Measurements from ENCODE around the gene EIF3L. TPM values are rescaled to one million over a fixed set of nuclear protein-coding genes. Genes with fewer than 3 reads are reported as not detected.

The EIF3L gene
- total and polyA plus RNA-seq, 9 of the 15 experiments (the other 6 are each of a cell fraction or from before 2014, with no cell fraction given): 257 to 699 (median 368) TPM

- TF ChIP-seq ATF1 (CRISPR knock-in tag; IDR thresholded peaks at IDR 0.05) (no peak), ATF1 (tag; IDR thresholded peaks at IDR 0.05) (peak; percentile 68), ZNF644 (tag; IDR thresholded peaks at IDR 0.05; ENCODE audit: low read depth) (peak; percentile 43; the same call in 1 of the 2 replicates), GATAD2A (IDR thresholded peaks at IDR 0.05) (no peak), THRA (IDR thresholded peaks at IDR 0.05) (no peak), GATA2 (CRISPR knock-in tag; IDR thresholded peaks at IDR 0.05) (peak; percentile 87), ZBTB43 (CRISPR knock-in tag; IDR thresholded peaks at IDR 0.05) (no peak), ZBTB17 (CRISPR knock-in tag; IDR thresholded peaks at IDR 0.05) (no peak), EP300 (IDR thresholded peaks at IDR 0.05; ENCODE audit: low read length) (peak; percentile 97), CC2D1A (IDR thresholded peaks at IDR 0.05) (peak; percentile 82), FOXK2 (conservative IDR thresholded peaks at IDR 0.05 in 1 of 2, IDR thresholded peaks at IDR 0.05 in 1 of 2; ENCODE audit: low read depth in 2 of 2) (peak; percentile 78 to 98), POLR2AphosphoS5 (IDR thresholded peaks at IDR 0.05; ENCODE audit: control insufficient read depth, insufficient read depth, low read depth, low read length) (peak; percentile 86; the same call in 1 of the 2 replicates), BCOR (IDR thresholded peaks at IDR 0.05) (peak; percentile 79), HDAC2 (IDR thresholded peaks at IDR 0.05) (0 out of 2 replicates have a peak, but pooled peaks have one; percentile 61), ZFP91 (CRISPR knock-in tag; IDR thresholded peaks at IDR 0.05) (no peak), TEAD1 (CRISPR knock-in tag; IDR thresholded peaks at IDR 0.05) (peak in 1 of 2 experiments; percentile 37; a peak in 1 of 4 replicates), ATF7 (IDR thresholded peaks at IDR 0.05) (peak; percentile 98), KLF16 (IDR thresholded peaks at IDR 0.05) (peak; percentile 88), CREM (IDR thresholded peaks at IDR 0.05; ENCODE audit: low read depth) (peak; percentile 74), NCOA2 (IDR thresholded peaks at IDR 0.05; ENCODE audit: partially characterized antibody in 2 of 2) (no peak), NELFE (IDR thresholded peaks at IDR 0.05; ENCODE audit: insufficient read depth, insufficient read length) (no peak), PHB2 (IDR thresholded peaks at IDR 0.05; ENCODE audit: low read depth) (peak; percentile 80), HMG20A (CRISPR knock-in tag; conservative IDR thresholded peaks at IDR 0.05) (no peak)
- TF ChIP-seq, protein P1, sequence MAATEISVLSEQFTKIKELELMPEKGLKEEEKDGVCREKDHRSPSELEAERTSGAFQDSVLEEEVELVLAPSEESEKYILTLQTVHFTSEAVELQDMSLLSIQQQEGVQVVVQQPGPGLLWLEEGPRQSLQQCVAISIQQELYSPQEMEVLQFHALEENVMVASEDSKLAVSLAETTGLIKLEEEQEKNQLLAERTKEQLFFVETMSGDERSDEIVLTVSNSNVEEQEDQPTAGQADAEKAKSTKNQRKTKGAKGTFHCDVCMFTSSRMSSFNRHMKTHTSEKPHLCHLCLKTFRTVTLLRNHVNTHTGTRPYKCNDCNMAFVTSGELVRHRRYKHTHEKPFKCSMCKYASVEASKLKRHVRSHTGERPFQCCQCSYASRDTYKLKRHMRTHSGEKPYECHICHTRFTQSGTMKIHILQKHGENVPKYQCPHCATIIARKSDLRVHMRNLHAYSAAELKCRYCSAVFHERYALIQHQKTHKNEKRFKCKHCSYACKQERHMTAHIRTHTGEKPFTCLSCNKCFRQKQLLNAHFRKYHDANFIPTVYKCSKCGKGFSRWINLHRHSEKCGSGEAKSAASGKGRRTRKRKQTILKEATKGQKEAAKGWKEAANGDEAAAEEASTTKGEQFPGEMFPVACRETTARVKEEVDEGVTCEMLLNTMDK (IDR thresholded peaks at IDR 0.05; ENCODE audit: borderline replicate concordance, insufficient read depth, low read depth, low read length, poor library complexity, severe bottlenecking): no peak
Observed at GRCh38 chr22:37803195-37803638, 46.0 kb upstream of the EIF3L start (continued).

Measured in K562 (cell line).